Karpas-422 (cell line): Measurements from ENCODE around the gene BCL3. TPM values are rescaled to one million over a fixed set of nuclear protein-coding genes. Genes with fewer than 3 reads are reported as not detected.
"Not testable (repeated sequence)": the region's sequence is repeated elsewhere in the genome, so short reads cannot be mapped to it uniquely, and the experiment has no call there.

ENCODE experiments used
- DNase-seq: peaks from one replicate; pipeline ENCODE4 v3.0.0-alpha.2; 2015
- H2AFZ ChIP-seq: fragments of 200-600 bp; sonication (generic); 2 replicates; pipeline ENCODE4 v1.6.1; 2014; ENCODE audit warnings: antibody characterized with exemption, low read length, mixed read lengths
- H3K27ac ChIP-seq: fragments of 200-600 bp; sonication (generic); 2 replicates; pipeline ENCODE4 v1.5.1; 2014; ENCODE audit warnings: mild to moderate bottlenecking, low read length, moderate library complexity
- H3K27me3 ChIP-seq: fragments of 200-600 bp; sonication (generic); 2 replicates; pipeline ENCODE4 v1.6.1; 2014; ENCODE audit warnings: low read length, mixed read lengths
- H3K36me3 ChIP-seq: fragments of 200-600 bp; sonication (generic); 2 replicates; pipeline ENCODE4 v1.6.1; 2014; ENCODE audit warnings: low read length, mixed read lengths; ENCODE audit not compliant: insufficient read depth
- H3K4me1 ChIP-seq: fragments of 200-600 bp; sonication (generic); 2 replicates; pipeline ENCODE4 v1.6.1; 2014; ENCODE audit warnings: mild to moderate bottlenecking, low read length, mixed read lengths
- H3K4me2 ChIP-seq: fragments of 200-600 bp; sonication (generic); 2 replicates; pipeline ENCODE4 v1.6.1; 2014; ENCODE audit warnings: low read length, low read depth, mild to moderate bottlenecking; ENCODE audit not compliant: poor library complexity, severe bottlenecking
- H3K4me3 ChIP-seq: fragments of 200-600 bp; sonication (generic); 2 replicates; pipeline ENCODE4 v1.5.1; 2014; ENCODE audit warnings: mild to moderate bottlenecking, antibody characterized with exemption, low read length, mixed read lengths
- H3K79me2 ChIP-seq: fragments of 200-600 bp; sonication (generic); 2 replicates; pipeline ENCODE4 v1.6.1; 2014; ENCODE audit warnings: mild to moderate bottlenecking, low read length, mixed read lengths
- H3K9ac ChIP-seq: fragments of 200-600 bp; sonication (generic); 2 replicates; pipeline ENCODE4 v1.6.0; 2014; ENCODE audit warnings: low read length
- H3K9me2 ChIP-seq: fragments of 200-600 bp; sonication (generic), shearing (Covaris generic); replicated peaks from 2 replicates; pipeline ENCODE4 v1.6.0; 2014; ENCODE audit warnings: mild to moderate bottlenecking, low read length, moderate library complexity; ENCODE audit not compliant: insufficient read depth
- H3K9me3 ChIP-seq: fragments of 300-700, 200-600 bp; sonication (generic); 2 replicates; pipeline ENCODE4 v1.6.1; 2014; ENCODE audit warnings: low read length, mixed read lengths
- H4K20me1 ChIP-seq: fragments of 200-600 bp; sonication (generic); 2 replicates; pipeline ENCODE4 v1.6.1; 2014; ENCODE audit warnings: mild to moderate bottlenecking, antibody characterized with exemption, low read length, low read depth; ENCODE audit not compliant: insufficient read depth
- total RNA-seq: library from RNA; depleted of rRNA; stranded (reverse); fragments of >200 nt; shearing (Covaris generic); gene quantifications from 2 replicates; pipeline ENCODE4 v1.2.3, GENCODE V29; 2014; ENCODE audit warnings: low replicate concordance

Gene BCL3
- total RNA-seq, 1 experiment from 2014 or later, result not detected

DNA sequence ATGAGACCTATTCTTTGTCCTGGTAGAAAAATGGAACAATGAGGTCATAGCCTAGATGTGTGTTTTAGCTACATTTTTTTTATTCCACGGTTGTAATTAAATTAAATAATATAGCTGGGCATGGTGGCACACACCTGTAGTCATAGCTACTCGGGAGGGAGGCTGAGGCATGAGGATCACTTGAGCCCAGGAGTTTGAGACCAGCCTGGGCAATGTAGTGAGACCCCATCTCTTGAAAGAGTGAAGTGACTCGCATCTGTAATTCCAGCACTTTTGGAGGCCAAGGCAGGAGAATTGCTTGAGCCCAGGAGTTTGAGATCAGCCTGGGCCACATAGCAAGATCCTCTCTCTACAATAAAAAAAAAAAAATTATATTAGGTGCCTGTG, 17.4 kb downstream of the BCL3 start:
- H4K20me1 ChIP-seq, result no peaks in the 10 kb centered on the region
- H3K9me2 ChIP-seq, result no peaks in the 10 kb centered on the region
- H3K27ac ChIP-seq, result no peak overlapping the region
- no peaks in the 10 kb centered on the region for H3K79me2 ChIP-seq
- H3K4me3 ChIP-seq, result no peak overlapping the region
- no peaks in the 10 kb centered on the region for H3K36me3 ChIP-seq
- no peaks in the 10 kb centered on the region for H3K4me1 ChIP-seq
- H3K27me3 ChIP-seq, result no peaks in the 10 kb centered on the region
- H3K4me2 ChIP-seq, result no peak overlapping the region
- no peaks in the 10 kb centered on the region for H3K9me3 ChIP-seq
- H2AFZ ChIP-seq, result no peak overlapping the region
- no peak for DNase-seq
- no peak overlapping the region for H3K9ac ChIP-seq

DNA sequence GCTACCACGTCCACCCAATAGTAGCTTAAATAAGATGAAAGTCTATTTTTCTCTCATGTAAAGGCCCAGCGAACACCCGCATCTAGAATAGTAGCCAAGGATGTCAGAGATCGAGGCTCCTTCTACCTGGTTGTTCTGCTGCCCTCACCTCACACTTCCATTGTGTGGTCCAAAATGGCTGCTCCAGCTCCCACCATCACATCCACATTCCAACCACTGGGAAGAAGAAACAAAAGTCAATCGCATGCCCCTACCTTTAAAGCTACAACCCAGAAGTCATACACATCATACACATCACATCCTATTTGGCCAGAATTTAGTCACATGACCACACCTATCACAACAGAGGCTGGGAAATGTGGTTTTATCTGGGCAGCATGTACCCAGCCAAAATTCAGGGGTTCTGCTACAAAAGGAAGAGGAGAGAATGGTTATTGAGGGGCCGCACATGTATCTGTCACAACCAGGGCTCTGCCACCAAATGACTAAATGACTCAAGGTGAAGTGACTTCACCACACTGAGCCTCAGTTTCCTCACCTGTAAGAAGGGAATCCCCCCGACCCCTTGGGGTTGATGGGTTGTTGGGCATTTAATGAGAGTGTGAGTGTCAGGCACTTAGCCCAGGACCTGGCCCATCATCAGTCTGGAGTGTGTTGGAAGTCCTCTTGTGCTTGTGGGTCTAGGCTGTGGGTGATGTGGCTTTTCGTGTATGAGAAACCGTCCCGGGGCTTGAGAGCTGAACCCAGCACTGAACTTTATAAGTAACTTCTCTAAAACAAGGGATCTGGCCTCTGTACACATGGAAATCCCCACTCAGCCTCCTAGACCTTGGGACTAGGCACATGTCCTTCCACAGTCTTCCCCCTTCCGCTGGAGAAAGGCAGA, 19.0 kb downstream of the BCL3 start:
- Histone ChIP-seq H3K79me2 (no peaks in the 10 kb centered on the region), H3K27me3 (no peaks in the 10 kb centered on the region), H2AFZ (no peak overlapping the region), H4K20me1 (no peaks in the 10 kb centered on the region), H3K4me3 (no peak overlapping the region), H3K4me2 (no peak overlapping the region), H3K9me2 (no peaks in the 10 kb centered on the region), H3K4me1 (no peaks in the 10 kb centered on the region), H3K9me3 (no peaks in the 10 kb centered on the region), H3K36me3 (no peaks in the 10 kb centered on the region), H3K9ac (no peak overlapping the region), H3K27ac (no peak overlapping the region)
- no peak for DNase-seq

DNA sequence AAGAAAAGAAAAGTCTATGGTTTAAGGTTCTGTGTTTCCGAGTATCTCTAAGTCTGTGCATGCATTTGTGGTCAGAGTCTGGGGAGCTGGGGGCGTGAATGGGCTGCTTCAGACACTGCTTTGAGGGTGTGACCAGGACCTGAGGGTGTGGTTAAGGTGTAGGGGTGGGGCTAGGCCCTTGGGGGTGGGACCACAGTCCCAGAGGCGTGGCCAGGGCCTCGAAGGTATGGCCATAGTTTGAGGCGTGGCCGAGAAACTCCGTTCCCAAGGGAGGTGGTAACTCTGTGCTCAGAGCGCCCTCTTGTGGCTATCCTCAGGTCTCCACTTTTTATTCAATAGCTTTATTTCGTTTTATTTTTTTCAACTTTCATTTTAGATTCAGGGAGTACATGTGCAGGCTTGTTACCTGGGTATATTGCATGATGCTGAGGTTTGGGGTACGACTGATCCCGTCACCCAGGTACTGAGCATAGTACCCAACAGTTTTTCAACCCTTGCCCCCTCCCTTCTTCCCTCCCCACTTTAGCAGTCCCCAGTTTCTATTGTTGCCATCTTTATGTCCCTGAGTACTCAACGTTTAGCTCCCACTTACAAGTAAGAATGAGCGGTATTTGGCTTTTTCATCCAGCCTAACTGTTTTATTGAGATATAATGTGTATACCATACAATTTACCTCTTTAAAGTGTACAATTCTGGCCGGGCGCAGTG, 22.2 kb downstream of the BCL3 start:
- Histone ChIP-seq H2AFZ (no peak overlapping the region), H3K4me2 (no peak overlapping the region), H3K4me1 (no peaks in the 10 kb centered on the region)

DNA sequence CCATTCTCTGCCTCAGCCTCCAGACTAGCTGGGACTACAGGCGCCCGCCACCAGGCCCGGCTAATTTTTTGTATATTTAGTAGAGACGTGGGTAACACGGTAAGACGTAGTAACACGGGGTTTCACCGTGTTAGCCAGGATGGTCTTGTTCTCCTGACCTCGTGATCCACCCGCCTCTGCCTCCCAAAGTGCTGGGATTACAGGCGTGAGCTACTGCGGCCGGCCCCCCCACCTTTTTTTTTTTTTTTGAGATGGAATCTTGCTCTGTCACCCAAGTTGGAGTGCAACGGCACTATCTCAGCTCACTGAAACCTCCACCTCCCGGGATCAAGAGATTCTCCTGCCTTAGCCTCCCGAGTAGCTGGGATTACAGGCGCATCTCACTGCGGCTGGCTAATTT, 23.6 kb downstream of the BCL3 start:
- not testable (repeated sequence) for H4K20me1 ChIP-seq, H3K4me2 ChIP-seq, H3K27ac ChIP-seq, DNase-seq, H3K4me3 ChIP-seq, H3K9ac ChIP-seq, H3K79me2 ChIP-seq, H3K36me3 ChIP-seq, H3K9me3 ChIP-seq, H3K4me1 ChIP-seq, H3K9me2 ChIP-seq, H2AFZ ChIP-seq, H3K27me3 ChIP-seq

More for the DNA sequence above, 22.2 kb downstream of the BCL3 start:
- peak; percentile 98 for DNase-seq
- no peaks in the 10 kb centered on the region for H3K36me3 ChIP-seq
- no peaks in the 10 kb centered on the region for H3K9me2 ChIP-seq
- H4K20me1 ChIP-seq, result no peaks in the 10 kb centered on the region
- no peaks in the 10 kb centered on the region for H3K9me3 ChIP-seq
- no peaks in the 10 kb centered on the region for H3K27me3 ChIP-seq
- H3K9ac ChIP-seq, result no peak overlapping the region
- no peaks in the 10 kb centered on the region for H3K79me2 ChIP-seq
- no peak overlapping the region for H3K4me3 ChIP-seq
- H3K27ac ChIP-seq, result no peak overlapping the region

DNA sequence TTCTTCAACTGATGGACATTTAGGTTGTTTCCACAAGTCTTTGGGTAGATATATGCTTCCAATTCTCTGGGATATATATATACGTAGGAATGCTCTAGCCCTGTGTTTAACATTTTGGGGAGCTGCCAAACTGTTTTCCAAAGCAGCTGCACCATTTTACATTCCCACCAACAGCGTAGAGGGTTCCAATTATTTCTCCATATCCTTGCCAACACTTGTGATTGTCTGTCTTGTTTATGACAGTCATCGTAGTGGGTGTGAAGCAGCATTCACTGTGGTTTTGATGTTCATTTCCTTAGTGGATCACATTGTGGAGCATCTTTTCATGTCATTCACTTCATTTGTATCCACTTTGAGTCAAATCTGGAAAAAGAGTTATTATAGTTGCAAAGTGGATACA, 24.5 kb downstream of the BCL3 start:
- no peaks in the 10 kb centered on the region for H3K79me2 ChIP-seq
- no peaks in the 10 kb centered on the region for H3K4me1 ChIP-seq
- no peak overlapping the region for H3K4me2 ChIP-seq
- no peak overlapping the region for H3K9ac ChIP-seq
- no peaks in the 10 kb centered on the region for H3K27me3 ChIP-seq
- H2AFZ ChIP-seq, result no peak overlapping the region
- DNase-seq, result no peak
- no peaks in the 10 kb centered on the region for H3K9me3 ChIP-seq
- H3K36me3 ChIP-seq, result no peaks in the 10 kb centered on the region
- no peak overlapping the region for H3K27ac ChIP-seq
- H3K4me3 ChIP-seq, result no peak overlapping the region
- H3K9me2 ChIP-seq, result no peaks in the 10 kb centered on the region
- H4K20me1 ChIP-seq, result no peaks in the 10 kb centered on the region

DNA sequence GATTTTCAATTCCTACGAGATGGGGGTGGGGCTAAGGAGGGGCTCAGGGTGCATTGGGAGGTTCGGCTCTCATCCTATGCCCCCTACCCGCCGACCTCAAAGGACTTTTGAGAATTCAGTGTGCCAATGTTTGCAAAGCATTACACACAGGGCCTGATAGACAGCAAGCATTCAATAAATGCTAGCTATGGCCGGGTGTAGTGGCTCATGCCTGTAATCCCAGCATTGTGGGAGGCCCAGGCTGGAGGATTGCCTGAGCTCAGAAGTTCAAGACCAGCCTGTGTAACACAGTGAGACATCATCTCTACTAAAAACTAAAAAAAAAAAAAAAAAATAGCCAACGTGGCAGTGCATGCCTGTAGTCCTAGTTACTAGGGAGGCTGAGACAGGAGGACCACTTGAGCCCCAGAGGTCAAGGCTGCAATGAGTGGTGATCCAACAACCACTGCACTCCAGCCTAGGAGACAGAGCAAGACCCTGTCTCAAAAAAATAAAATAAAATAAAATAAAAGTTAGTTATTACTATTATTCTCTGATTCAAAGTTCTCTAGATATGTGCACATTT, 27.2 kb downstream of the BCL3 start:
- DNase-seq, result no peak
- Histone ChIP-seq H4K20me1 (no peaks in the 10 kb centered on the region), H3K9me3 (no peaks in the 10 kb centered on the region), H2AFZ (no peak overlapping the region), H3K4me1 (no peaks in the 10 kb centered on the region), H3K27me3 (no peaks in the 10 kb centered on the region), H3K4me2 (no peak overlapping the region), H3K79me2 (no peaks in the 10 kb centered on the region), H3K36me3 (no peaks in the 10 kb centered on the region), H3K27ac (no peak overlapping the region), H3K9ac (no peak overlapping the region), H3K4me3 (no peak overlapping the region), H3K9me2 (no peaks in the 10 kb centered on the region)

DNA sequence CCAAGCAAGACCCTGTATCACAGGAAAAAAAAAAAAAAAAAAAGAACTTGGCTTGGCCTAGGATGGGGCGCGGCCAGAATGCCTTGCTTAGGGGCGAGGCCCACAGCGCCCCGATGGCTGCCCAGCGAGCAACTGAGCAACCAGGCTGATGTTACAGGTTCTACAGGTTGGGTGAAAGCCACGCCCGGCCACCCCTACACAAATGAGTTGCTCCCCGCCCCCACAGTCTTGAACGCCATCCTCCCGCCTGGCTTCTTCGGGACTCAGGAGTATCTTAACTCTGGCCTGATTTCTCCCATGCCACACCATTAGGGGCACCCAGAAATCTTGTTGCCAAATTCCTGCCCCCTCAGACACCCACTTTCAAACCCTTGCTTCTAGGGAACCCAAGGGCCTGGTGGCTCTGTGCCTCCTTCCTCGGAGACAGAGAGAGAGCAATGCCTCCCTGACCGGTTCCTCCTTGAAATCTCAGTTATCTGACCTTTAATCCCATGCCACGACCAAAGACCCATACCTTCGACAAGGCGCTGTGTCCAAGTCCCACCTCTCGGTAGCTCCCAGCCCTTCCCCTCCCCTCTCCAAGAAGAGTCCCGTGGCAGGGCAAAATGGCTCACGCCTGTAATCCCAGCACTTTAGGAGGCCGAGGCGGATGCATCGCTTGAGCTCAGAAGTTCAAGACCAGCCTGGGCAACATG, 28.0 kb downstream of the BCL3 start:
- no peaks in the 10 kb centered on the region for H4K20me1 ChIP-seq
- H3K27me3 ChIP-seq, result no peaks in the 10 kb centered on the region
- H3K4me3 ChIP-seq, result no peak overlapping the region
- H3K9me2 ChIP-seq, result no peaks in the 10 kb centered on the region
- H3K4me2 ChIP-seq, result no peak overlapping the region
- H3K36me3 ChIP-seq, result no peaks in the 10 kb centered on the region
- H3K27ac ChIP-seq, result no peak overlapping the region
- no peak for DNase-seq
- no peaks in the 10 kb centered on the region for H3K4me1 ChIP-seq
- H2AFZ ChIP-seq, result no peak overlapping the region
- H3K79me2 ChIP-seq, result no peaks in the 10 kb centered on the region
- H3K9ac ChIP-seq, result no peak overlapping the region
- H3K9me3 ChIP-seq, result no peaks in the 10 kb centered on the region
